Forelimb muscle (tissue), 1 donor: ENCODE data around the gene STK32C. TPM values are rescaled to one million over a fixed set of nuclear protein-coding genes. Genes with fewer than 3 reads are reported as not detected.

Experiments
- DNase-seq: peaks from one replicate; pipeline ENCODE4 v3.0.0-alpha.2; 2013; ENCODE audit warnings: low read depth
- polyA plus RNA-seq: library from polyadenylated mRNA; unstranded; fragments of 120-200 nt; gene quantifications from one replicate; pipeline ENCODE4 v1.2.1, GENCODE V29; 2013; ENCODE audit not compliant: insufficient read length

STK32C gene
- polyA plus RNA-seq, 1 donor = 10.3 TPM

DNA sequence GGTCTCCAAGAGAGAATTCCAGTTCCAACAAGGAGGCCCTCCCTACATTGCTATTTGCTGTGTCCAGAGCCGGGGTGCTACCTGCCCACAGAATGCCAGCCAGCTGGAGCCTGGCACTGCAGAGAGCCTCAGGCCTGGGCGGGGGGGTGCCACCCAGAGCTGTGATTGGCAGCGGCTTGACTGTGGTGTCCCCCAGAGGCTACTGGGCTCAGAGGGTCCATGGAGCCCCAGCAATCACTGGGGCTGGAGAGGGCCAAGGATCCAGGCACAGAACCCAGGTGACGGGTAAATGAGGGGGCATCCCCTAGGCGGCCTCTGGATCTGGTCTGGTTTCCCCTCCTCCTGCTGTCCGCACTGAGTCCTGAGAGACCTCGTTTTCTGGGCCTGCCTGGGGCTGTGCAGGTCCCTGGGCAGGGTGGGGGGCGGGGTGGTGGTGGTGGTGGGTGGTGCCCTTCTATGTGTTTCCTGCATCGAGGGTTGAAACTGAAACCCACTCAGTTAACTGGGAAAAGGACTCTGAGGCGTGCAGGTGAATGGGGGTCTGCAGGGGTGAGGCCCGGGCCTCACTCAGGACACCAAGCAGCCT lies 108.4 kb downstream of the STK32C start:
- DNase-seq = no peak

DNA sequence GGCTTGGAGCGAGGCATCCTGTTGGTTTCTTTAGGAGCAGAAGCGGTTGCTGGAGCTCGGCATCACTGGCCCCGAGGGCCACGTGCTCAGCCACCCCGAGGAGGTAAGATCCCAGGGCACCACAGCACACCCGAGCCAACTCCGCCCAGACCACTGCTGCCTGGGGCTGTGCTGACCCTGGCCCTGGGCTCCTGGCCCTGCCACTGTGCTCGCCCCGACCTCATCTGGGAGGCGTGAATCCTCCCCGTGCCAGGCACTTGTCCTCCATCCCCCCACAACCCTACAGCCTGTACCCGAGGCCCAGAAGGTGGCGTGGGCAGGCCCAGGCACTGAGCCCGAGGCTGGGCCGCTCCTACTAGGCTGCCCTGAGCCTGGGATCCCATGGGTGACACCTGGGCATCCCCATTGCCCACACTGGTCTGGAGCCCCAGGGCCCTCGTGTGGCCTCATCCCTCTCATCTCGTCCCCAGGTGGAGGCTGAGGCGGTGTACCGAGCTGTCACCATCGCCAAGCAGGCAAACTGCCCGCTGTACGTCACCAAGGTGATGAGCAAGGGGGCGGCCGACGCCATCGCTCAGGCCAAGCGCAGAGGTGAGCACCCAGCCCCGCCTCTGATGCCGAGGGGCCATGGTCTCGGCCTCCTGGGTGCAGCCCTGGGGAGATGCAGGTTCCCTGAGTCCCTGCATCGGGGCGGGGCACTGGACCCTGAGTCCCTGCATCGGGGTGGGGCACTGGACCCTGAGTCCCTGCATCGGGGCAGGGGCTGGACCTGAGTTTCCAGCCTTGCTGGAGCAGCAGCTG lies 109.2 kb downstream of the STK32C start:
- DNase-seq = no peak

- no peak for DNase-seq
Measured at GRCh38 chr10:132198068-132198370, 109.7 kb downstream of the STK32C start.

- no peak for DNase-seq
Measured at GRCh38 chr10:132197271-132198067, 110.3 kb downstream of the STK32C start.

DNA sequence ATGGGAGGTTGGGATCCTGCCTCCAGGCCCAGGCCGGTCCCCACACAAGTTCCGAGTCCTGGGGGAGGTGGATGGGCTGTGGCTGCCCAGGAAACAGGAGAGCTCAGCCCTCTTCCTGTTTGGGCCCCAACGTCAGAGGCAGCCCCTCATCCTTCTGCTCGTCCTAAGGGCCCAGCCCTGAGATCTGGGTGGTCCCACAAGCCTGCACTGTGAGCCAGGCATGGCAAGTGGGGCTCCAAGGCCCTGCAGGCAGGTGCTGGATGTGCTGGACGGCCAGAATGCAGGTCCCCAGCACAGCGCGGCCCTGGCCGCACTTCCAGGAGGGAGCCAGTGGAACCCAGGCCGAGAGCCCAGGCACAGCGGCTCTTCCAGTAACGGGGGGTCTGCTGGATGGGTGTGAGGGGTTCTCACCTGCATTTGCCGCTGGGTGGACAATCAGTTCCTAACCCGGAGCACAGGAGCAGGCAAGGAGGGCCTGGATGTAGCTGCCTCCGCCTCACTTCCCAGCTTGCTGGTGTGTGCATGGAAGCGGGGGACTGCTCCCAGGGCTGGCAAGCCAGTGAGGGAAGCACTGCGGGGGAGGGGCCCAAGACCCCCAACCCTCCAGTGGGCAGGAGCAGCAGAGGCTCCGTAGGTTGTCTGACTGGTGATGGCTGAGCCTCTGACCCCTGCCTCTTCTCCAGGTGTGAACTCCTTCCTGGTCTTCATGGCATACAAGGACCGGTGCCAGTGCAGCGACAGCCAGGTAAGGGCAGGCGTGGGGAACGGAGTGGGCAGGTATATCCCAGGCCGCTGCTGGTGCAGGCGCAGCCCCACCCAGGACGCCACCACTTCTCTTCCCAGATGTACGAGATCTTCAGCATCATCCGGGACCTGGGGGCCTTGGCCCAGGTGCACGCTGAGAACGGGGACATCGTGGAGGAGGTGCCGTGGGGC lies 111.3 kb downstream of the STK32C start:
- DNase-seq = no peak

DNA sequence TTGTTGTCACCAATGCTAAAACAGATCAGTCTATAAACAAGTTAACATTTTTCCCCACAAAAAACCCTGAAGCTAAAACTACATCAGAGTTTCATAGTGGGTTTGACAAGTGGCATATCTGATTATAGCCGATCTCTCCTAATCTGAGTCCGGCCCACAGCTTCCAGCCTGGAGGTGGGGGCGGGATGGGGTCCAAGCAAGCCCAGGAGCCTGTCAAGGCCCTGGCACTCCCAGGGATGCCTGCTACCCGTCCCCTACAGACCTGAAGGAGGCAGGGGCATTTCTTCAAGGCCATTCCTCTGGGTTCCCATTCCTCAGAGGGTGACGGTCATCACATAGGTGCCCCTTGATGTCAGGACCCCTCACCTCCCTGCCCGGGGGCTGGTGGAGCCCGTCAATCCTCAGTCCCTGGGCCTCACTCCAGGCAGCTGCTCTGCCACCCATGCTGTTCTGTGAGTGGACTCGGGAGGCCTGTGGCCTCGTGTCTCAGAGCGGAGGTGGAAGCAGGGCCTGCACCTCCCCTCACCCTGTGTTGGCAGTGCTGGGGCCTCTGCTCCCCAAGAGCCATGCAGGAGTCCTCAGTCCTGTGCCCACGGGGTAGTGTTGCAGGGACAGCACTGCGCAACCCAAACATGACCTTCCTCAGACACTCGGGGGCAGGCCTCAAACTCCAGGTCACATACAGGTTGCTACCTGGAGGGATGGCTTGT lies 112.2 kb downstream of the STK32C start:
- DNase-seq = no peak

DNA sequence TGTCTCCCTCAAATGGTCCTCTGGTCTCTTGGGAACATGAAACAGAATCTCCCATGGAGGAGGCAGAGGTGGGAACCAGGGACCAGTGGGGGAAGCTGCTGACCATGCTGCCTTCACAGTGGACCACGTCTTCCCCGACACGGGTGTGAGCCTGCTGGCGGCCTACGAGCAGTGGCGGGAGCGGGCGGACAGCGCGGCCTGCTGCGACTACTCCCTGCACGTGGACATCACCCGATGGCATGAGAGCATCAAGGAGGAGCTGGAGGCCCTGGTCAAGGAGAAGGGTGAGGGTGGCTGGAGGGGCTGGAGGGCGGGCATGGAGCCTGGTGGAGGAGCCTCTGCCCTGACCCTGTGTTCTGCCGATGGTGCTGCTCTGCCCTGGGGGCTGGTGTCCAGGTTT lies 113.0 kb downstream of the STK32C start:
- no peak for DNase-seq

DNA sequence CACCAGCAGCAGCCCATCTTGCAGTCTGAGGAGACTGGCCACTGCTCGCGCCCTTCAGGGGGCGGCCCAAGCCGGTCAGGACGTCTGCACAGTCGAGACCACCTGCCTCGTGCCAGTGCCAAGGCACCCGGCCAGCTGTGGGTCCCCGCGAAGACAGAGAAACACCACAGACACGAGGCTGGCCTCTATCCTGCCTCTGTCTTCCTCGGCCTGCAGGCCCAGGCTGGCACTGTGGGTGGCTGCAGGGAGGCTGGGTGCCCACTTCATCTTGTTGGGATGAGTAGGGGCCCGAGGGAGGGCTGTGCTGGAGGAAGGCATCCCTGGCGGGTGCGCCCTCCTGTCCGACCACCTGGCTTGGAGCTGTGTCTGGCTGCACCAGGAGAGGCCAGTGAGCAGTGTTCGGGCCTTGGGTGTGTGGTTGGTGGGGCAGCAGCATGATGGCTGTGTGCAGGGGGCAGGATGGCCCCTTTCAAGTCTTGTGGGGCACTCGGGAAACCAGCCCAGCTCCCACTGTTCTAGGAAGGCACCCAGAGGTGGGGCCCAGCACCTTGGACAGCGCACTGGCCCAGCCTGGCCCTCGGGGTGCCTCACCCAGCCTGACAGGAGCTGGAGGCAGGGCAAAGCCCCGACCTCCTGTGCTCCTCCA lies 113.7 kb downstream of the STK32C start:
- no peak for DNase-seq

DNA sequence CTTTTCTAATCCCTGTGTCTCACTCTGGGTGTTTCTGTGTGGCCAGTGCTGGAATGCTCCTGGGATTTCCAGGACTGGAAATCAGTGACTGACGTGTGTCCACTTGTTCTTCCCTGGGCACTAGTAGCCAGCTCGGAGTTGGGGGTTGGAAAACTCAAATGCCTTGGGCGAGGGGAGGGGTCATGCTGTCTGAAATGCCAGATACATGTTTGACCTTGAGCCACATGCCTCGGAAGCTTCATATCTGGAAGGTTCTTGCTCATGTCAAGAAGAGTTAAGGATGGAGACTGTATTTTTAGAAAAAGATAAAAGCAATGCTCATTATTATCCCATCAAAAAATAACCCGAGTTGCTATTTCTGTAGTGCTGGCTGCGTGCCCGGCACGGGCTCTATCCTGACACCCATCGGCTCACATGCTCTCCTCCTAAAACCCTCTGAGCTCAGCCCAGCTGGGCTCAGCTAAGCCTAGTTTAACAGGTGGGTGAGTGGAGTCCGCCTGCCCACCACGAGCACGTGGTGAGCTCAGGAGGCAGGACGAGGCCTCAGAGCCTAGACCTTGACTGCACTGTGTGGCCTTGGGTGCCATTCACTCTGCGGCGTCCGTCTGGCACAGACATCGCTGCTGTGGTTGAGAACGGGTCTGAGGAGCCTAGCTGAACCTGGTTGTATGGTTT lies 114.6 kb downstream of the STK32C start:
- no peak for DNase-seq

DNA sequence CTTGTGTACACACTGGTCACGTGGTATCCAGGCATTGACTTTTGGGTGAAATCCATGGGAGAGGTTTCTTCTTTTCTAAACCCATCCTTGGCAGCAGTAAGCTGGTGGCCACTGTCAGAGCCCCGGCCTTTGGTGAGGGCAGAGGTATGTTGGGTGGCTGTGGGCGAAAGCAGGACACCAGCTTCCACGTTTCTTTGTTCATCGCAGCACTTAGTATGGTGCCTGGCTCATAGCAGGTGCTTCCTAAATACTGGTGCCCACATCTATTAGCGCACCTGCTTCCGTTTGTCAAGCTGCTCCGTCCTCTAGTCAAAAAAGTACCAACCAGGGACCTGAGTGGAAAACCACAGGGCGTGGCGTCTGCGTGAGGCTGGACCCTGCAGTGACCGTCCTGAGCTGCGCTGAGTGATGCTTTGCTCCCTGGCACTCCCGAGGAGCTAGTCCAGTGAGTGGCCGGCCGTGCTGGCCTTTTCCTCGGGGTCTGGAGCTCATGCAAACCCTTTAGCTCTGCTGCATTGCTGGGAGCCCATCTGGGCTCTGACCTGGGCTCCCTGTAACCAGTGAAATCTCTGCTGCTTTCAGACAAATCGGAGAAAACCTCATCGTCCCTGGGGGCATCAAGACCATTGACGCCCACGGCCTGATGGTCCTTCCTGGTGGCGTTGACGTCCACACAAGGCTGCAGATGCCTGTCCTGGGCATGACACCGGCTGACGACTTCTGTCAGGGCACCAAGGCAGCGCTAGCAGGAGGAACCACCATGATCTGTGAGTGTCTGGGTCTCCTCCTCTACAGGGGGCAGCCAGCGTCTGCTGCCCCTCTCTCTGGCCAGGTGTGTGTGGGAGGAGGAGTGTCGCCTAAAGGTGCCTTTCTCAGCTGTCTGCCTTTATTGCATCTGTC lies 115.4 kb downstream of the STK32C start:
- DNase-seq = no peak

GRCh38 chr10:132189810-132190422 lies 117.8 kb downstream of the STK32C start:
- DNase-seq = no peak

DNA sequence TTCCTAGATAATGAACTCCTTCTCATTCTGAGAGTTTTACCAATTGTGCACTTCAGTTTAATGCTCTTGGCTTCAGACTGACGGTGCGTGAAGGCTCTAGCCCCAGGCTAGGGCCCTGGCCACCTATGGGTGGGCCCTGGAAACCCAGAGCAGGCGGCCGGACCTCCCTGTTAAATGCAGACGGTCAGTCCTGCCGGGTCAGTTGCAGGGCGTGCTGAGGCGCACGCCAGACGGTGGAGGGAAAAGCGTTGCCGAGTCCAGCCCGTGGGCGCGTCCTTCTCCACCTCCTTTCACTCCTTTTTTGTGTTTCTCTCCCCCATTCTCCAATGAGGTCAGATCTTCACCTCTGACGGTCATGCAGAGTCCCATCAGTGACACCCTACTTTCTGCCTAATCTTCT lies 118.7 kb downstream of the STK32C start:
- DNase-seq = no peak

GRCh38 chr10:132188331-132188730 lies 119.4 kb downstream of the STK32C start:
- no peak for DNase-seq

- DNase-seq = no peak
Measured at GRCh38 chr10:132187430-132188138, 120.2 kb downstream of the STK32C start.

- DNase-seq = no peak
Measured at GRCh38 chr10:132186488-132187429, 121.0 kb downstream of the STK32C start, which contains the start of gene DPYSL4. Gene DPYSL4, plus strand, starts transcription at chr10:132186948. Its CDS starts 116 bp downstream, at chr10:132187064.
